Prostate gland (tissue), 2 donors: ENCODE results near the gene RFTN2. TPM values are rescaled to one million over a fixed set of nuclear protein-coding genes. Genes with fewer than 3 reads are reported as not detected.
A peak's percentile ranks its signal among the peaks of the same experiment; 100 is the strongest.
"Not testable (repeated sequence)": the region's sequence is repeated elsewhere in the genome, so short reads cannot be mapped to it uniquely, and the experiment has no call there.

Experiments used
- DNase-seq: peaks from one replicate; pipeline ENCODE4 v3.0.0-alpha.2; 2019; ENCODE audit warnings: low spot score
- H3K27ac ChIP-seq, 2 donors: fragments of 200-600 bp; sonication (generic); 2 replicates each; pipeline ENCODE4 v1.5.1; 2017 to 2019
- H3K27me3 ChIP-seq: fragments of 200-600 bp; sonication (generic); replicated peaks from 2 replicates; pipeline ENCODE4 v1.5.1; 2019; ENCODE audit not compliant: insufficient read depth
- H3K36me3 ChIP-seq, 2 donors: fragments of 200-600 bp; sonication (generic); 1 replicate in 1 of 2; 2 replicates in 1 of 2; pipeline versions ENCODE4 v1.5.1 to v1.8.1; 2017 to 2019
- H3K4me1 ChIP-seq: fragments of 200-600 bp; sonication (generic); replicated peaks from 2 replicates; pipeline ENCODE4 v1.5.1; 2019
- H3K4me3 ChIP-seq, 2 donors: fragments of 200-600 bp; sonication (generic); 2 replicates each; pipeline ENCODE4 v1.5.1; 2017 to 2019
- H3K9me3 ChIP-seq: fragments of 200-600 bp; sonication (generic); 2 replicates; pipeline ENCODE4 v1.5.1; 2017
- CTCF ChIP-seq, 4 experiments: fragments of 200-600 bp in 2 of 4; fragments of 450-650 bp in 2 of 4; sonication (generic) in 2 of 4; IDR thresholded peaks; 1 replicate in 3 of 4; 2 replicates in 1 of 4; pipeline ENCODE4 v1.5.1; 2016 to 2019; ENCODE audit warnings: antibody characterized with exemption in 4 of 4, mild to moderate bottlenecking in 2 of 4, moderate library complexity in 2 of 4
- POLR2A ChIP-seq: fragments of 450-650 bp; IDR thresholded peaks from one replicate; pipeline ENCODE4 v1.6.1; 2016; ENCODE audit warnings: antibody characterized with exemption, mild to moderate bottlenecking
- POLR2AphosphoS5 ChIP-seq: sonication (generic); formaldehyde crosslinking; IDR thresholded peaks from one replicate; pipeline ENCODE4 v1.6.1; 2017; ENCODE audit warnings: antibody characterized with exemption
- WGBS: methylation state at CpG from one replicate; pipeline ENCODE4 v1.1.5; 2018; 5-methylcytosine and 5-hydroxymethylcytosine counted together
- intact Hi-C: fragments of 100-400 bp; cut with DNase I; formaldehyde crosslinking; loops from one replicate; pipeline ENCODE4 v1.14.2; 2022
- total RNA-seq, 2 donors: library from RNA; depleted of rRNA; stranded (reverse); fragments of >200 nt; gene quantifications; one replicate each; pipeline ENCODE4 v1.1.0, GENCODE V29; 2016

The RFTN2 gene
- 10 to 100 TPM in 1 of 2 donors, 1 to 10 TPM in 1; 2.3 to 17.5 TPM for total RNA-seq

GRCh38 chr2:197675246-197675645 is at the start of gene RFTN2:
Gene RFTN2, minus strand, starts transcription at chr2:197675587. Its CDS starts 129 bp downstream, at chr2:197675458.
- intact Hi-C loops, result no loop called here
- no peak for DNase-seq

GRCh38 chr2:197717863-197718262 is 42.5 kb upstream of the RFTN2 start:
- intact Hi-C loops, result no loop called here
- no peaks in the 10 kb centered on the region for H3K36me3 ChIP-seq
- no peak overlapping the region for H3K27ac ChIP-seq
- no peaks in the 10 kb centered on the region for H3K4me1 ChIP-seq
- H3K4me3 ChIP-seq, result no peak overlapping the region
- no peaks in the 10 kb centered on the region for H3K9me3 ChIP-seq
- no peaks in the 10 kb centered on the region for H3K27me3 ChIP-seq
- 89% methylated on average over 2 of the region's 2 CpGs for WGBS
- no peak for TF ChIP-seq POLR2A
- TF ChIP-seq CTCF (IDR thresholded peaks at IDR 0.05), result no peak
- no peak for TF ChIP-seq POLR2AphosphoS5
- DNase-seq, result no peak

More at GRCh38 chr2:197675246-197675645, at the start of gene RFTN2:
- Histone ChIP-seq H3K9me3 (no peaks in the 10 kb centered on the region), H3K27ac (peak within 1 kb of the TSS in 1 of 2 donors; percentile 0), H3K36me3 (no peaks in the 10 kb centered on the region), H3K4me3 (peak within 1 kb of the TSS in 1 of 2 donors; percentile 16), H3K27me3 (no peaks in the 10 kb centered on the region), H3K4me1 (no peaks in the 10 kb centered on the region)
- no peak for TF ChIP-seq CTCF (IDR thresholded peaks at IDR 0.05)
- TF ChIP-seq POLR2AphosphoS5, result no peak
- no peak for TF ChIP-seq POLR2A
- 49% methylated on average over 3 of the region's 3 CpGs for whole genome bisulfite sequencing

GRCh38 chr2:197713271-197713670 is 37.9 kb upstream of the RFTN2 start:
- no peak for DNase-seq
- no peaks in the 10 kb centered on the region for H3K4me1 ChIP-seq
- intact Hi-C loops, result no loop called here
- no peak overlapping the region for H3K27ac ChIP-seq
- 63% methylated on average over 3 of the region's 3 CpGs for WGBS
- H3K9me3 ChIP-seq, result no peaks in the 10 kb centered on the region
- H3K27me3 ChIP-seq, result no peaks in the 10 kb centered on the region
- no peak overlapping the region for H3K4me3 ChIP-seq
- TF ChIP-seq POLR2AphosphoS5 (no peak), POLR2A (no peak), CTCF (IDR thresholded peaks at IDR 0.05) (no peak)
- H3K36me3 ChIP-seq, result no peaks in the 10 kb centered on the region

GRCh38 chr2:197711578-197711977 is 36.2 kb upstream of the RFTN2 start:
- Histone ChIP-seq H3K4me1 (peaks cover 6% of the 10 kb centered on the region), H3K4me3 (no peak overlapping the region), H3K9me3 (no peaks in the 10 kb centered on the region), H3K27ac (no peak overlapping the region), H3K36me3 (no peaks in the 10 kb centered on the region), H3K27me3 (no peaks in the 10 kb centered on the region)
- TF ChIP-seq POLR2AphosphoS5 (no peak), POLR2A (no peak), CTCF (IDR thresholded peaks at IDR 0.05) (no peak)
- intact Hi-C loops, result no loop called here
- no peak for DNase-seq

GRCh38 chr2:197710424-197711042 is 35.1 kb upstream of the RFTN2 start:
- no peak for TF ChIP-seq POLR2AphosphoS5
- TF ChIP-seq POLR2A, result no peak
- TF ChIP-seq CTCF (IDR thresholded peaks at IDR 0.05), result no peak
- Histone ChIP-seq H3K27ac (no peak overlapping the region), H3K36me3 (no peaks in the 10 kb centered on the region), H3K4me1 (peaks cover 9% of the 10 kb centered on the region), H3K27me3 (no peaks in the 10 kb centered on the region), H3K9me3 (no peaks in the 10 kb centered on the region), H3K4me3 (no peak overlapping the region)
- DNase-seq, result no peak
- intact Hi-C loops, result no loop called here

- H3K9me3 ChIP-seq, H3K36me3 ChIP-seq, DNase-seq, H3K4me3 ChIP-seq, H3K27me3 ChIP-seq, H3K27ac ChIP-seq, H3K4me1 ChIP-seq: not testable (repeated sequence)
- WGBS, result 91% methylated on average over 7 of the region's 7 CpGs
- intact Hi-C loops, result loop anchor here (5.0 to 10.0 kb wide), 5 partner anchors 68 to 586 kb away; partner anchors contain the start of genes COQ10B, HSPD1 and MOB4
These were observed 33.8 kb upstream of the RFTN2 start for GRCh38 chr2:197709140-197709539.
